Measurements from ENCODE around the gene OR10D3. TPM values are rescaled to one million over a fixed set of nuclear protein-coding genes. Genes with fewer than 3 reads are reported as not detected.

OR10D3 gene
- total and polyA plus RNA-seq, 10 of the 15 experiments (the other 5 are each of a cell fraction or from before 2014, with no cell fraction given), result not detected

DNA sequence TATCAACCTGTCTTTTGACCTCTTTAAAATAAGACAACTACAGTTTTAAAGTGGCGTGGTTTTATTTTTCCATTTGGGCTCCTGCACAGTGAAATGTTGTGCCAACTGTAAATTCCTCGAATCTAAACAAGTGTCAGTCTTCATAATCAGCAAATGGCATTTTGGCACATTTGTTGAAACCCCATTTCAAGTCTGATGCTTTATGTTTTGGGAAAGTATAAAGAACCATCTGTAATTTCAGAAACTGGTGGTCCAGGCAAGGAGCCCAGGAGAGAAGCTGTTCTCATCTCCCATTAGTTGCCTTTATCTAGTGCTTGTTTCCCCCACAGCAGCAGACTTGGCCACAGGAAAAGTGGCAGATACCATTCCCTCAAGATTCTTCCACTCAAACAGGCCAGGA lies 35.2 kb upstream of the OR10D3 start:
- Histone ChIP-seq H2AFZ (ENCODE audit: control insufficient read depth, low read depth, low read length) (no peak overlapping the region), H4K20me1 (ENCODE audit: control insufficient read depth, insufficient read depth) (no peaks in the 10 kb centered on the region), H3K4me2 (ENCODE audit: control insufficient read depth, insufficient read depth) (no peak overlapping the region), H3K4me1 (ENCODE audit: control insufficient read depth, insufficient read depth, low read length) (no peaks in the 10 kb centered on the region), H3K79me2 (ENCODE audit: control insufficient read depth, insufficient read depth, low read length) (no peaks in the 10 kb centered on the region), H3K9me3 (replicated peaks; ENCODE audit: control insufficient read depth, insufficient read depth, low read length) (no peaks in the 10 kb centered on the region), H3K36me3 (ENCODE audit: control insufficient read depth in 2 of 2, insufficient read depth in 2 of 2, low read length in 1 of 2) (no peaks in the 10 kb centered on the region), H3K4me3 (no peak overlapping the region), H3K27ac (ENCODE audit: control insufficient read depth, insufficient read depth) (no peak overlapping the region), H3K27me3 (replicated peaks in 1 of 2; ENCODE audit: control insufficient read depth in 2 of 2, insufficient read depth in 2 of 2, low read length in 1 of 2) (no peaks in the 10 kb centered on the region; a peak in 1 of 4 replicates), H3K9ac (ENCODE audit: control insufficient read depth, insufficient read depth, low read length) (no peak overlapping the region)
- no peak for DNase-seq (ENCODE audit: low read depth, low spot score)
- ATAC-seq, result no peak
- ChIA-PET RAD21 (ENCODE audit: unreplicated experiment) (no interaction called here), CTCF (no interaction called here), SMC1A (ENCODE audit: uncharacterized antibody, unreplicated experiment) (no interaction called here), POLR2A (no interaction called here)
- WGBS (ENCODE audit: insufficient coverage, insufficient replicate concordance, low lambda C conversion rate, missing lambda C conversion rate), result 23% methylated on average over 2 of the region's 2 CpGs
- intact Hi-C loops (cut with micrococcal nuclease; ENCODE audit: unreplicated experiment) (no loop called here), in situ Hi-C loops (cut with MboI) (no loop called here)
- FAIRE-seq, result no peak
- TF ChIP-seq NR2C2 (IDR thresholded peaks at IDR 0.05; ENCODE audit: borderline replicate concordance, control insufficient read depth, insufficient read length, low read depth) (no peak), SPI1 (IDR thresholded peaks at IDR 0.05; ENCODE audit: borderline replicate concordance, insufficient read depth, low read depth, low read length) (no peak), BMI1 (IDR thresholded peaks at IDR 0.05; ENCODE audit: borderline replicate concordance) (no peak), RAD21 (IDR thresholded peaks at IDR 0.05; ENCODE audit: insufficient read depth, low read depth, low read length) (no peak), CHD2 (IDR thresholded peaks at IDR 0.05; ENCODE audit: borderline replicate concordance, low read depth, low read length) (no peak), EED (IDR thresholded peaks at IDR 0.05; ENCODE audit: low read depth) (no peak), WRNIP1 (IDR thresholded peaks at IDR 0.05; ENCODE audit: borderline replicate concordance, low read depth, low read length) (no peak), EZH2 (IDR thresholded peaks at IDR 0.05; ENCODE audit: borderline replicate concordance, control insufficient read depth, low read depth, low read length) (no peak), SREBF1 (IDR thresholded peaks at IDR 0.05; ENCODE audit: low read length) (no peak), PAX5 (IDR thresholded peaks at IDR 0.05; ENCODE audit: borderline replicate concordance, low read depth, low read length) (no peak), DPF2 (IDR thresholded peaks at IDR 0.05) (no peak), MXI1 (IDR thresholded peaks at IDR 0.05; ENCODE audit: low read depth, low read length) (no peak), SMAD1 (IDR thresholded peaks at IDR 0.05; ENCODE audit: low read depth, partially characterized antibody) (no peak)
- TF ChIP-seq, protein P1, sequence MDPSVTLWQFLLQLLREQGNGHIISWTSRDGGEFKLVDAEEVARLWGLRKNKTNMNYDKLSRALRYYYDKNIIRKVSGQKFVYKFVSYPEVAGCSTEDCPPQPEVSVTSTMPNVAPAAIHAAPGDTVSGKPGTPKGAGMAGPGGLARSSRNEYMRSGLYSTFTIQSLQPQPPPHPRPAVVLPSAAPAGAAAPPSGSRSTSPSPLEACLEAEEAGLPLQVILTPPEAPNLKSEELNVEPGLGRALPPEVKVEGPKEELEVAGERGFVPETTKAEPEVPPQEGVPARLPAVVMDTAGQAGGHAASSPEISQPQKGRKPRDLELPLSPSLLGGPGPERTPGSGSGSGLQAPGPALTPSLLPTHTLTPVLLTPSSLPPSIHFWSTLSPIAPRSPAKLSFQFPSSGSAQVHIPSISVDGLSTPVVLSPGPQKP (IDR thresholded peaks at IDR 0.05; ENCODE audit: low read depth, low read length), result no peak
- TF ChIP-seq, protein P2, sequence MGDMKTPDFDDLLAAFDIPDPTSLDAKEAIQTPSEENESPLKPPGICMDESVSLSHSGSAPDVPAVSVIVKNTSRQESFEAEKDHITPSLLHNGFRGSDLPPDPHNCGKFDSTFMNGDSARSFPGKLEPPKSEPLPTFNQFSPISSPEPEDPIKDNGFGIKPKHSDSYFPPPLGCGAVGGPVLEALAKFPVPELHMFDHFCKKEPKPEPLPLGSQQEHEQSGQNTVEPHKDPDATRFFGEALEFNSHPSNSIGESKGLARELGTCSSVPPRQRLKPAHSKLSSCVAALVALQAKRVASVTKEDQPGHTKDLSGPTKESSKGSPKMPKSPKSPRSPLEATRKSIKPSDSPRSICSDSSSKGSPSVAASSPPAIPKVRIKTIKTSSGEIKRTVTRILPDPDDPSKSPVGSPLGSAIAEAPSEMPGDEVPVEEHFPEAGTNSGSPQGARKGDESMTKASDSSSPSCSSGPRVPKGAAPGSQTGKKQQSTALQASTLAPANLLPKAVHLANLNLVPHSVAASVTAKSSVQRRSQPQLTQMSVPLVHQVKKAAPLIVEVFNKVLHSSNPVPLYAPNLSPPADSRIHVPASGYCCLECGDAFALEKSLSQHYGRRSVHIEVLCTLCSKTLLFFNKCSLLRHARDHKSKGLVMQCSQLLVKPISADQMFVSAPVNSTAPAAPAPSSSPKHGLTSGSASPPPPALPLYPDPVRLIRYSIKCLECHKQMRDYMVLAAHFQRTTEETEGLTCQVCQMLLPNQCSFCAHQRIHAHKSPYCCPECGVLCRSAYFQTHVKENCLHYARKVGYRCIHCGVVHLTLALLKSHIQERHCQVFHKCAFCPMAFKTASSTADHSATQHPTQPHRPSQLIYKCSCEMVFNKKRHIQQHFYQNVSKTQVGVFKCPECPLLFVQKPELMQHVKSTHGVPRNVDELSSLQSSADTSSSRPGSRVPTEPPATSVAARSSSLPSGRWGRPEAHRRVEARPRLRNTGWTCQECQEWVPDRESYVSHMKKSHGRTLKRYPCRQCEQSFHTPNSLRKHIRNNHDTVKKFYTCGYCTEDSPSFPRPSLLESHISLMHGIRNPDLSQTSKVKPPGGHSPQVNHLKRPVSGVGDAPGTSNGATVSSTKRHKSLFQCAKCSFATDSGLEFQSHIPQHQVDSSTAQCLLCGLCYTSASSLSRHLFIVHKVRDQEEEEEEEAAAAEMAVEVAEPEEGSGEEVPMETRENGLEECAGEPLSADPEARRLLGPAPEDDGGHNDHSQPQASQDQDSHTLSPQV (IDR thresholded peaks at IDR 0.05), result no peak
- BruUV-seq (replicated peaks), result no TSS peak

Data from GM12878 (cell line).